Measurements from ENCODE around the gene CHST7.

DNA sequence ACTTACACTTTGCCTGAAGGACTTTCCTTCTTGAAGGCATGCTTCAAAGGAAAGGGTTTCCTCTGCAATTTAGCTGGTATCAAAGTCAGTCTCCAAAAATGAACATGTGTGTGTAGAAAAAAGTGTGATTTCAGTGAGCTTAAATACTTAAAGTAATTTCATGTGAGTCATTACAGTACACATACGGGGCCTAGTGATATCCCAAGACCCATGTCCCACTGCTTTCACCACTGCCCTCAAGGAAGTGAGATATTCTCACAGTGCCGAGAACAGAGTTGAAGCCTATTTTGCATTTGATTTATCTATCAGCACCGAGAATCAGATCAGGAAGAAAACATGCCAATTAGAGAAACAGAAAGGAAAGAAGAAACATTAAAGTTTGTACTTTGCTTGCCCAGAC, 61.0 kb downstream of the CHST7 start:
- TF ChIP-seq, protein P1, sequence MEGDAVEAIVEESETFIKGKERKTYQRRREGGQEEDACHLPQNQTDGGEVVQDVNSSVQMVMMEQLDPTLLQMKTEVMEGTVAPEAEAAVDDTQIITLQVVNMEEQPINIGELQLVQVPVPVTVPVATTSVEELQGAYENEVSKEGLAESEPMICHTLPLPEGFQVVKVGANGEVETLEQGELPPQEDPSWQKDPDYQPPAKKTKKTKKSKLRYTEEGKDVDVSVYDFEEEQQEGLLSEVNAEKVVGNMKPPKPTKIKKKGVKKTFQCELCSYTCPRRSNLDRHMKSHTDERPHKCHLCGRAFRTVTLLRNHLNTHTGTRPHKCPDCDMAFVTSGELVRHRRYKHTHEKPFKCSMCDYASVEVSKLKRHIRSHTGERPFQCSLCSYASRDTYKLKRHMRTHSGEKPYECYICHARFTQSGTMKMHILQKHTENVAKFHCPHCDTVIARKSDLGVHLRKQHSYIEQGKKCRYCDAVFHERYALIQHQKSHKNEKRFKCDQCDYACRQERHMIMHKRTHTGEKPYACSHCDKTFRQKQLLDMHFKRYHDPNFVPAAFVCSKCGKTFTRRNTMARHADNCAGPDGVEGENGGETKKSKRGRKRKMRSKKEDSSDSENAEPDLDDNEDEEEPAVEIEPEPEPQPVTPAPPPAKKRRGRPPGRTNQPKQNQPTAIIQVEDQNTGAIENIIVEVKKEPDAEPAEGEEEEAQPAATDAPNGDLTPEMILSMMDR (IDR thresholded peaks at IDR 0.05; ENCODE audit: low read depth, low read length): no peak
- TF ChIP-seq MYC (IDR thresholded peaks at IDR 0.05; ENCODE audit: low read depth, low read length) (no peak), POLR2A (IDR thresholded peaks at IDR 0.05; ENCODE audit: extremely low read depth, insufficient read length) (no peak)
- TF ChIP-seq, protein P2, sequence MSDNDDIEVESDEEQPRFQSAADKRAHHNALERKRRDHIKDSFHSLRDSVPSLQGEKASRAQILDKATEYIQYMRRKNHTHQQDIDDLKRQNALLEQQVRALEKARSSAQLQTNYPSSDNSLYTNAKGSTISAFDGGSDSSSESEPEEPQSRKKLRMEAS (IDR thresholded peaks at IDR 0.05; ENCODE audit: low read depth, low read length): no peak
